Tibial nerve (tissue), 4 donors: Measurements from ENCODE around the gene METTL24.

ENCODE experiments used
- CTCF ChIP-seq, 5 experiments: fragments of 200-600 bp in 3 of 5; fragments of 450-650 bp in 2 of 5; sonication (generic) in 3 of 5; IDR thresholded peaks; one replicate each; pipeline ENCODE4 v1.5.1; 2016 to 2019; ENCODE audit warnings: antibody characterized with exemption in 5 of 5, mild to moderate bottlenecking in 3 of 5, moderate library complexity in 2 of 5
- EP300 ChIP-seq, 2 donors: sonication (generic); formaldehyde crosslinking; IDR thresholded peaks; one replicate each; pipeline ENCODE4 v1.6.1; 2017; ENCODE audit warnings: antibody characterized with exemption in 2 of 2, mild to moderate bottlenecking in 1 of 2

GRCh38 chr6:110287462-110288341, 70.4 kb downstream of the METTL24 start:
- TF ChIP-seq CTCF (IDR thresholded peaks at IDR 0.05) (no peak), EP300 (IDR thresholded peaks at IDR 0.05) (no peak)
